Skin epidermis (tissue), 12 donors: ENCODE results near the gene RIN1.
"Not testable (repeated sequence)": the region's sequence is repeated elsewhere in the genome, so short reads cannot be mapped to it uniquely, and the experiment has no call there.

Source experiments
- H3K27ac ChIP-seq, 21 experiments: fragments of 200-600 bp; sonication (generic) in 11 of 21; one replicate each; pipeline ENCODE4 v1.5.0; 2020; ENCODE audit warnings: mild to moderate bottlenecking in 3 of 21, inconsistent platforms in 2 of 21, moderate library complexity in 2 of 21
- H3K4me3 ChIP-seq, 7 experiments: fragments of 200-600 bp; sonication (generic) in 2 of 7; one replicate each; pipeline ENCODE4 v1.5.0; 2020; ENCODE audit warnings: inconsistent platforms in 2 of 7, mild to moderate bottlenecking in 2 of 7, moderate library complexity in 1 of 7

Gene RIN1

DNA sequence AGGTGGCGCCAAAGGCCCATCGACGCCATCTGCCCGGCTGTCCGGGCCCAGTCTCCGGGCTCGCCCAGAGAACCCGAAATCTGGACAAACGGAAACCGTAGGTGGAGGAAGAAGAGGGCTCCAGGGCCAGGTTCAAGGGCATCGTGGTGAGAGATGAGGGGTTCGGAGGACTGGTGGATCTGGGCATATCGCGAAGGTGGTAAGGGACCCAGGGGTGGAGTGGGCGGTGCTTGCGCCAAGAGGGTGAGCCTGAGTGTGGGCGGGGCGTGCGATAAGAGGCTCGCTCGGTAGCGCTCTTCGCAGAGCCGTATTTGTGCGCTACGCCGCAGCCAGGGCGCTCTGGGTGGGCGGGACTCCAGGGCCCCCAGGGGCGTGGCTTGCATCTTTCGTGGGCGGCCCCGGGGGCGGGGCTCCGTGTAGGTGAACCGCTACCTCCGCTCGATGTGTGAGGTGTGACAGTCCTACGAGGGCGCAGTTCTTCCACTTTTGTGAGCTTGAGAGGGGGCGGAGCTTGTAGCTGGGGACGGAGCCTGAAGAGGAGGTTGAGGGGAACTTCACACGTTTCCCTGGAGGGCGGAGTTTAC is 24.2 kb downstream of the RIN1 start:
- Histone ChIP-seq H3K27ac (peak overlapping the region in 19 of 21 experiments; percentile 10 to 87 (median 72)), H3K4me3 (peak overlapping the region; percentile 25 to 49 (median 41))

DNA sequence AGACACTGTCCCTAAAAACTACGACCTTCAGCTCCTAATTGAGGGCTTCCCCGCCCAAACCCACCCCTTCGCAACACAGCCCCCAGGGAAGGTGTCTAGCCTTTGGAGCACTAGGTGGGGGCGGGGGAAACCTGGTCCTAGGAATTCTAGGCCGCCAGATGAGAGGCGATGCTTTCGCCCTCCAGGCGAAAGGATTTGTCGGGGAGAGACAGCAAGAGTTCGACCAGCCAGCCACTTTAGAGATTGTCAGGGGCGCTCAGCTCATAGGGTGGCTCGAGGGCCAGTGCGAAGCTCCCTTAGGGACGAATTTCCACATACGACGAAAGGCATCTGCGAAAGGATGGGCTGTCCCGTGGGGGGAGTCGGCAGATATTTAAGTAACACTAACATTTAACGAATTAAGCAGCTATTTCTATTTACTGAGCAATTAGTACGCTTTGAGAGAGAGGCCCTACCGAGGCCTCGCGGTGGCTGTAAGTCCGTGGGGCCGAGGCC is 24.7 kb downstream of the RIN1 start:
- Histone ChIP-seq H3K4me3 (peak overlapping the region; percentile 25 to 49 (median 41)), H3K27ac (peak overlapping the region in 16 of 21 experiments; percentile 10 to 87 (median 74))

DNA sequence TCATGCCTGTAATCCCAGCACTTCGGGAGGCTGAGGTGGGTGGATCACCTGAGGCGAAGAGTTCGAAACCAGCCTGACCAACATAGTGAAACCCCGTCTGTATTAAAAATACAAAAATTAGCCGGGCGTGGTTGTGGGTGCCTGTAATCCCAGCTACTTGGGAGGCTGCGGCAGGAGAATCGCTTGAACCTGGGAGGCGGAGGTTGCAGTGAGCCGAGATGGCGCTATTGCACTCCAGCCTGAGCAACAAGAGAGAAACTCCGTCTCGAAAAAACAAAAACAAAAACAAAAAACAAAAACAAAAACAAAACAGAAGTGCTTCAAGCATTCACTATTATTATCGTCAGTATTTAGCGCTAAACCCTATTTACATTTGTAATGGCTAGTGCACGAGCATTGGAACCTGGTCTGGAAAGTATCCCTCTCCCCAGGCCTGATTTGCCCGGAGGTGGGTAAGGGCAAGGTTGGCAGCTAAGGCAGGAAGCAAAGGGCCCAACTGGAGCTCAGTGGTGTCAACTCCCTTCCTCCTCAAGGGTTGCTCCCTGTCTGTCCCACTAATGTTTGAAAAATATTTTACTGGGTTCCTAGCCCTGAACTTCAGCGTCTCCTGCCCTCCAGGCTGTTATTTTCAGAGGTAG is 25.3 kb downstream of the RIN1 start:
- not testable (repeated sequence) for H3K4me3 ChIP-seq

GRCh38 chr11:66310324-66310723 is 25.9 kb downstream of the RIN1 start:
- no peak overlapping the region for H3K4me3 ChIP-seq
- H3K27ac ChIP-seq = no peak overlapping the region

More for the DNA sequence above, 25.3 kb downstream of the RIN1 start:
- H3K27ac ChIP-seq = peak overlapping the region in 4 of 21 experiments; percentile 35 to 82 (median 74)

DNA sequence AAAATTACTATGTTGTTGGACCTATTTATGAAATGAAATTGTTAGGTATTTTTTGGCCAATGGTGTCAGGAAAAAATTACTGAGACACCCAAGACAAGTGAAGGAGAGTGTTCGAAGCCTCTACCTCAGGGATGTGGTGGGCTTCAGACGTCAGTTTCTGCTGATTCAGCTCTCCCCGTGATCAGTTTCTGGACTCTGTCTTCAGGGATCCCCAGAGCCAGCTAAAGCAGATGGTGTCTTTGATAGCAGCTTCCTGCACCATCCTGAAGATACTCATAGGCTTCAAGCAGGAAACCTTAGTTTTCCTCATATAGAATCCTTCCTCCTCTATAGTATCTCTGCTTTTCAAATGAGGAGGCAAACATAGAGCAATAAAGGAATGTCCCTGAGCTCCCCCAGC is 26.8 kb downstream of the RIN1 start:
- H3K4me3 ChIP-seq = no peak overlapping the region
- no peak overlapping the region for H3K27ac ChIP-seq

DNA sequence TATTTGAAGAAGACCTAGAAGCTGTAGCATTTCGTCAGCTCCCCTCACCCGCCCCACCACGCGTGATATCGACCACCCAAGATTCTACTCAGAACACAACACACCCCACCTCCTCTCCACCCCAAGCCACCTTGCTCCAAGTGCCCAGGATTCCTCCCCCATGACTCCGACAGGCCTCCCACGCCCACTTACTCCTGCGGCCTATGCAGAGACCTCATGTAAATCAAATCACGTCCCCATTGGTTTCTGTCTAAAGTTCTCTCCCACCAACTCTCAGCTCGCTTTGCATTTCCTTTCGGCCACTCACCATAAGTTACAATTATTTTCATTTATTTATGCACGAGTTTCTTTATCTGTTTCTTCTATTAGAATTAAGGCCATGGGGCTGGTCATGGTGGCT is 33.6 kb downstream of the RIN1 start:
- Histone ChIP-seq H3K27ac (no peak overlapping the region), H3K4me3 (no peak overlapping the region)

GRCh38 chr11:66299186-66299585 is 37.0 kb downstream of the RIN1 start:
- Histone ChIP-seq H3K27ac (no peak overlapping the region), H3K4me3 (no peak overlapping the region)

GRCh38 chr11:66297610-66298009 is 38.6 kb downstream of the RIN1 start:
- Histone ChIP-seq H3K4me3 (no peak overlapping the region), H3K27ac (no peak overlapping the region)

DNA sequence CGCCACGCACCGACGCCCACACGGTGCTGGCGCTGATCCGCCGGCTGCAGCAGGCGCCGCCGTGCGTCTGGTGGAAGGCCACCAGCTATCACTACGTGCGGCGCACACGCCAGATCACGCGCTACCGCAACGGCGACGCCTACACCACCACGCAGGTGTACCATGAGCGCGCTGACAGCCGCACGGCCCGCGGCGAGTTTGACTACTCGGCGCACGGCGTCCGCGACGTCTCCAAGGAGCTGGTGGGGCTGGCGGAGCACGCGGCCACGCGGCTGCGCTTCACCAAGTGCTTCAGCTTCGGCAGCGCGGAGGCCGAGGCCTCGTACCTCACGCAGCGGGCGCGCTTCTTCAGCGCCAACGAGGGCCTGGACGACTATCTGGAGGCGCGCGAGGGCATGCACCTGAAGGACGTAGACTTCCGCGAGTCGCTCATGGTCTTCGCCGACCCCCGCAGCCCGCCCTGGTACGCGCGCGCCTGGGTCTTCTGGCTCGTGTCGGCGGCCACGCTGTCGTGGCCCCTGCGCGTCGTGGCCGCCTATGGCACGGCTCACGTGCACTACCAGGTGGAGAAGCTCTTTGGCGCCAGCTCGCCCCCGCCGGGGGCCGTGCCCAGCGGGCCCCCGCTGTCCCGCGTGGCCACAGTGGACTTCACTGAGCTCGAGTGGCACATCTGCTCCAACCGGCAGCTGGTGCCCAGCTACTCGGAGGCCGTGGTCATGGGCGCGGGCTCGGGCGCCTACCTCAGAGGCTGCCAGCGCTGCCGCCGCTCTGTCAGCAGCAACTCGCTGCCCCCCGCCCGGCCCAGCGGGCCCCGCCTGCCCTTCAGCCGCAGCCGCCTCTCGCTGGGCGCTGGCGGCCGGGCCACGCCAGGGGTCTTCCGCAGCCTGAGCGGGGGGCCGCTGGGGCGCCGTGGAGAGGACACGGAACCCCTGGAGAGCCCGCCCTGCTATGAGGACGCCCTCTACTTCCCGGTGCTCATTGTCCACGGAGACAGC is 41.3 kb downstream of the RIN1 start:
- Histone ChIP-seq H3K4me3 (no peak overlapping the region), H3K27ac (no peak overlapping the region)

DNA sequence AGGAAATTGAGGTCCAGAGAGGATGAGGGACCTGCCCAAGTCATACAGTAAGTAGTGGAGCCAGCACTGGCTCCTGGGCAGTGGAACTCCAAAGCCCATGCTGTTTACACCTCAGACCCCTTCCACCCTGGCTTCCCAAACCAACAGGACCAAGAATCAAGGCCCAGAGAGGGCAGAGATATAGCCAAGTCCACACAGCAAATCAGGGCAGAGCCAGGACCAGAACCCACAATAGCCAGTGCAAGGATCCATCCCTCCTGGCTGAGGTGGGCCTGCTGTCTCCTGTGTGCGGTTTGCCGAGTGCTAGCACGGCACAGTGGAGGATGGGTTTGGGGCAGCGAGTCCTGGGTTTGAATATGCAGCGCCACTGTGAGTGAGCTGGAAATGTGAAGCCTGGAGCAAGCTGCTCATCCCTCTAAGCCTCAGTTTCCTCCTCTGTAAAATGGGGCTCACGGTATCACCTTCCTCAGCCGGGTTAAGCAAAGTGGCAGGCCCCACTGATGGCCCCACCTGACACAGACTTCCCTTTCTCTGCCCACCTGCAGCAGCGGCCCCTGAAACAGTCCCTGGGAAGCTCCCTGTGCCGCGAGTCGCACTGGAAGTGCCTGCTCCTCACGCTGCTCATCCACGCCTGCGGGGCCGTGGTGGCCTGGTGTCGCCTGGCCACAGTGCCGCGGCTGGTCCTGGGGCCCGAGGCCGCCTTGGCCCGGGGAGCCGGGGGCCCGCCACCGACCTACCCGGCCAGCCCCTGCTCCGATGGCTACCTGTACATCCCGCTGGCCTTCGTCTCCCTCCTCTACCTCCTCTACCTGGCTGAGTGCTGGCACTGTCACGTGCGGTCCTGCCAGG is 42.2 kb downstream of the RIN1 start:
- H3K27ac ChIP-seq = no peak overlapping the region
- H3K4me3 ChIP-seq = no peak overlapping the region

DNA sequence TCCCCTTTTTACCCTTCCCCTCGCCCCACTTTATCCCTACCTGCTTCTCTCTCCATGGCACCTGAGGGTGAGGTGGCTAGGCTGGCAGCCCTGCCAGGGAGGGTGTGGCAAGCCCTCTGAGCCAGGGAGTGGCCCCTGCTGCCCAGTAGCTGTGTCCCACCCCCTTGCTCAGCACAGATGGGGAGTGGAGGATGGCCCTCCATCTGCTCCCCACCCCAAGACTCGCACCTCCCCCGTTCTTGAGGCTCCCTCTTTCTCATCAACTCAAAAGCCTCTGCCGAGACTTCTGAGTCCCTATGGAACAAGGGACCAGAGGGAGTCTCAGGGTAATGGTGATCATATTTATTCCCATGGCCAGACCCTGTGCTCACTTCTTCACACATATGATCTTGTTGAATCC is 42.9 kb downstream of the RIN1 start:
- Histone ChIP-seq H3K27ac (no peak overlapping the region), H3K4me3 (no peak overlapping the region)

DNA sequence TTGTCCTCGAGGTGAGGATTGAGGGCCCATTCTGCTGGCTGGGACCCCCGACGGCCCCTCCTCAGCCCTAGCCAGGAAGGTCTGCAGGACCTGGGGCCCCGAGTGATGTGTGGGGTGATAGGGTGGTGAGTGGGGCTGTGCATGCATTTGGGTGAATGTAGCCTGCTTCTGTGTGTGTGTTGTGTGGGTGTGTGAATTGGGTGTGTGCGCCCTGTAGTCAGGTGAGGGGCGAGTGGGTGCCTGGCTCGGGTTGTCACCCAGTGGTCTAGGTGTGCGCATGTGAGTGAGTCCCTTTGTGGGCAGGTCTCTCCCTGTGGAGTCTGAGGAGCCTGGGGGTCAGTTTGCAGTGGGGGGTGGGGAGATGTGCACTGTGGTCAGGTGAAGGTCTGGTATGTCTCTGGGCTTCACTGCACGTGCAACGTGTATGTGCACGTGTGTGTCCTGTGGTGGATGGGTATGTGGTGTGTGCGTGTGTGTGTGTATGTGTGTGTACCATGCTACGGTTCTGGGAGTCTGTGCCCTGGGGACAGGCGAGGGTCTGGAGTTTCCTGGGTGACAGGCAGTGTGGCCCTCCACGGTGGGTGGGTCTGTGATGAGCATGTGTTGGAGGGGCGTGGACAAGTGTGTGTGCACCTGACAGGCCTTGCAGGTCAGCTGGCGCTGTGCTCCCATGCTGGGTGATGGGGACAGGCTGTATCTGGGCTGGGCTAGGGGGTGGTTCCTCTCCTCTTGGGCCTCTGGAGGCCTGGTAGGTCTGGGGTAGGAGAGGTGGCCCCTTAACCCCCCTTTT is 43.5 kb downstream of the RIN1 start:
- Histone ChIP-seq H3K4me3 (no peak overlapping the region), H3K27ac (no peak overlapping the region)

GRCh38 chr11:66291706-66292542 is 44.3 kb downstream of the RIN1 start, which contains the start of gene TMEM151A:
Gene TMEM151A (plus strand): TSS chr11:66291894. CDS start chr11:66292014, 120 bp downstream.
- peak within 1 kb of the TSS in 5 of 7 experiments; percentile 21 to 36 (median 26) for H3K4me3 ChIP-seq

DNA sequence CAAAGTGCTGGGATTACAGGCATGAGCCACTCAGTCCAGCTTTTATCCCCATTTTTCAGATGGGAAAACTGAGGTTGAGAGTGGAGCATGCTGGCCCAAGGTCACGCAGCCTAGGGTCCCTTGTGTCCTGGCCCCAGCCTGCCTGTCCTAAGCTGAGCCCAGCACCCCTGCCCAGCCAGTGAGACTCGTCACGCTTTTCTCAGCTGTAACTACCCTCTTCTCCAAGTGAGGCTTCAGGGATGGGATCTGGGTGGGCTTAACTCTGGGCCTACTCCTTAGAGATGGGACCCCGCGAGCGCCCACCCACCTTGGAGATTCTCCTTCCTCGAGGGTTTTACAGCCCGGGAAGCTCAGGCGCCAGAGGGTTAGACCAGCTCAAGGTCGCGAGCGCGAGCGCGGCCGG is 44.9 kb downstream of the RIN1 start:
- H3K4me3 ChIP-seq = peak overlapping the region in 3 of 7 experiments; percentile 22 to 36 (median 34)

More at GRCh38 chr11:66291706-66292542, 44.3 kb downstream of the RIN1 start, which contains the start of gene TMEM151A:
- no peak within 1 kb of the TSS for H3K27ac ChIP-seq

GRCh38 chr11:66290330-66290621 is 46.0 kb downstream of the RIN1 start:
- no peak overlapping the region for H3K4me3 ChIP-seq
- no peak overlapping the region for H3K27ac ChIP-seq

More for the DNA sequence above, 44.9 kb downstream of the RIN1 start:
- no peak overlapping the region for H3K27ac ChIP-seq

DNA sequence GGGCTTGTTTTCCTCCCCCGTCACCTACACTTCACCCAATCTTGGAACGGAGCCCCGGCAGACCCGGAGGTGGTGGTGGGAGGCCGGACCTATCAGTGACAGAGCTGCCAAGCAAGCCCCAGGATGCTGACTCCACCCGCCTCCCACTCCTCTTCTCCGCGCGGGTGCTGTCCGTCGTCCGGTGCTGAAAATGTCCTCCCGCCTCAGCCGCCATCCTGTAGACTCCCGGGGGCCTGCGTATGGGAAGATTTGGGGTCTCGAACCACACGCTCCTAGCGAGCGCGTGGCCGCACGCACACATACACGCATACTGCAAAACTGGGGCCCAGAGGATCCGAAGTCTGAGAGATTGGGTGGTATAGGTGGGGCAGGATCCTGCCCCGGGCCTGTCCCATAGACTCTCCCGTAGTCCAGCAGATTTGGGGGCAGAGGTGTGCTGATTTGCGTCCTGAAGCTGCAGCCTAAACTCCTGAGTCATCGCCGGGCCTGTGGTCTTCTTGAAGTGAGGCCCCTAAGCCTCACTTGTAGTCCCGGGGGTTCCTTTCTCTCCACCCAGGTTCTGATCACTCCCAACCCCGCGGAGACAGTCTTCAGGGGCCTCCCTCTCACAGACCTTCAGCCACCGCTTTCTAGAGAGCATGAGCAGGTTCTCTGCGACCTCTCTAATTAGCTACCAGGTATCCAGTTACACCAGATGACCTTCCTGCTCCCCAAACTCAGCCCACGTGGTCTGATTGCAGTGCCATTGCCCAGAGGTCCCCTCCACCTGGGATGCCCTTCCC is 46.5 kb downstream of the RIN1 start:
- Histone ChIP-seq H3K4me3 (peak overlapping the region; percentile 77 to 99 (median 86)), H3K27ac (peak overlapping the region in 20 of 21 experiments; percentile 3 to 98 (median 84))
